Measurements from ENCODE around the gene FGF2.

FGF2 gene

DNA sequence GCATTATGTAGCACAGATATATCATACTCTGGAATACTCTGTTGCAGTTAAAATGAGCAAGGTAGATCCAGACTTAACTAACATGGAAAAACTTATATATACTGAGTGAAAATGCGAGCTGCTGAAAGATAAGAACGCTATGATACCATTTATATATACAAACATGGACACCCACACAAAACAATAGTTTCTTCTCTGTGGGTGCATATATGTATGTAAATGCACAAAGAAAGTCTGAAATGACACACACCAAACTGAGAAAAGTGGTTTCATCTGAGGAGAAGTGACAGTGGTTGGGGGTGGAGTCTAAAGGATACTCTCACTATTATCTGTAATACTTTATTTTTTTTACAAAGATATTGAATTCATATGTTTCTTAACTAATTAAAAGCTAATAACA, 12.2 kb upstream of the FGF2 start:
- H3K4me3 ChIP-seq (ENCODE audit: control insufficient read depth, low read depth, low read length): no peak overlapping the region
- DNase-seq (ENCODE audit: low read depth): no peak
- TF ChIP-seq, protein P1, sequence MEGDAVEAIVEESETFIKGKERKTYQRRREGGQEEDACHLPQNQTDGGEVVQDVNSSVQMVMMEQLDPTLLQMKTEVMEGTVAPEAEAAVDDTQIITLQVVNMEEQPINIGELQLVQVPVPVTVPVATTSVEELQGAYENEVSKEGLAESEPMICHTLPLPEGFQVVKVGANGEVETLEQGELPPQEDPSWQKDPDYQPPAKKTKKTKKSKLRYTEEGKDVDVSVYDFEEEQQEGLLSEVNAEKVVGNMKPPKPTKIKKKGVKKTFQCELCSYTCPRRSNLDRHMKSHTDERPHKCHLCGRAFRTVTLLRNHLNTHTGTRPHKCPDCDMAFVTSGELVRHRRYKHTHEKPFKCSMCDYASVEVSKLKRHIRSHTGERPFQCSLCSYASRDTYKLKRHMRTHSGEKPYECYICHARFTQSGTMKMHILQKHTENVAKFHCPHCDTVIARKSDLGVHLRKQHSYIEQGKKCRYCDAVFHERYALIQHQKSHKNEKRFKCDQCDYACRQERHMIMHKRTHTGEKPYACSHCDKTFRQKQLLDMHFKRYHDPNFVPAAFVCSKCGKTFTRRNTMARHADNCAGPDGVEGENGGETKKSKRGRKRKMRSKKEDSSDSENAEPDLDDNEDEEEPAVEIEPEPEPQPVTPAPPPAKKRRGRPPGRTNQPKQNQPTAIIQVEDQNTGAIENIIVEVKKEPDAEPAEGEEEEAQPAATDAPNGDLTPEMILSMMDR (IDR thresholded peaks at IDR 0.05; ENCODE audit: control insufficient read depth, insufficient read depth, low read depth, low read length, missing control alignments): no peak

DNA sequence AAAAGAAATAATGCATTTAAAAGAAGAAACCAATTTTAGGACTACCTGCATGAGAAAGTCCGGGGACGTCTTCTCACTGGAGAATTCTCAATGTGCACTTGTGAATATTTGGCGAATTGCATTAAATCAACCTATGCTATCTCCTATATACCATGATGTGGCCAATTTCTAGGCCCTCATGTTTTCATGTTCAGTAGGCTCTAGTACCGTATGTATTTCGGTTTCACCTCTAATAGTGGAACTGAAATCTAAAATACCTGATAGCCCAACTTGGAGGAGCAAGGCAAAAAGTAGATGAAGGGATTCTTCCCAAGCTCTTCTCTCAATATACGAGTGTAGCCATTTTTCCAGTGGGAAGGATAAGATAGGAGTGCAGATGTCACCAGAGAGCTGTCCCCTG, 11.4 kb upstream of the FGF2 start:
- no peak overlapping the region for H3K4me3 ChIP-seq (ENCODE audit: control insufficient read depth, low read depth, low read length)
- DNase-seq (ENCODE audit: low read depth): no peak
- TF ChIP-seq, protein P1 (IDR thresholded peaks at IDR 0.05; ENCODE audit: control insufficient read depth, insufficient read depth, low read depth, low read length, missing control alignments): no peak

DNA sequence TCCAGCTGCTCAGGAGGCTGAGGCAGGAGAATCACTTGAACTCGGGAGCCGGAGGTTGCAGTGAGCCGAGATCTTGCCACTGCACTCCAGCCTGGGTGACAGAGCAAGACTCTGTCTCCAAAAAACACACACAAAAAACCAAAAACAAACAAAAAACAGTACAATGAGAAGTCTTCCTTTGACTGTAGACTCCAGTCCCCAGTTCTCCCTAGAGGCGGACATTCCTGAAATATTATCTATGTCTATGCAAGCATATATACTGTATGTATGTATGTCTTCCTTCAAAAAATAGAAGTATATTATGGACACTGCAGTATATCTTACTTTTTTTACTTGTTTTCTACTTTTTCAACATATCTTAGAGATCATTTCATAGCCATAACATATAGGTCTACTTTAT, 10.2 kb upstream of the FGF2 start:
- H3K4me3 ChIP-seq (ENCODE audit: control insufficient read depth, low read depth, low read length): no peak overlapping the region
- TF ChIP-seq, protein P1 (IDR thresholded peaks at IDR 0.05; ENCODE audit: control insufficient read depth, insufficient read depth, low read depth, low read length, missing control alignments): no peak
- no peak for DNase-seq (ENCODE audit: low read depth)

DNA sequence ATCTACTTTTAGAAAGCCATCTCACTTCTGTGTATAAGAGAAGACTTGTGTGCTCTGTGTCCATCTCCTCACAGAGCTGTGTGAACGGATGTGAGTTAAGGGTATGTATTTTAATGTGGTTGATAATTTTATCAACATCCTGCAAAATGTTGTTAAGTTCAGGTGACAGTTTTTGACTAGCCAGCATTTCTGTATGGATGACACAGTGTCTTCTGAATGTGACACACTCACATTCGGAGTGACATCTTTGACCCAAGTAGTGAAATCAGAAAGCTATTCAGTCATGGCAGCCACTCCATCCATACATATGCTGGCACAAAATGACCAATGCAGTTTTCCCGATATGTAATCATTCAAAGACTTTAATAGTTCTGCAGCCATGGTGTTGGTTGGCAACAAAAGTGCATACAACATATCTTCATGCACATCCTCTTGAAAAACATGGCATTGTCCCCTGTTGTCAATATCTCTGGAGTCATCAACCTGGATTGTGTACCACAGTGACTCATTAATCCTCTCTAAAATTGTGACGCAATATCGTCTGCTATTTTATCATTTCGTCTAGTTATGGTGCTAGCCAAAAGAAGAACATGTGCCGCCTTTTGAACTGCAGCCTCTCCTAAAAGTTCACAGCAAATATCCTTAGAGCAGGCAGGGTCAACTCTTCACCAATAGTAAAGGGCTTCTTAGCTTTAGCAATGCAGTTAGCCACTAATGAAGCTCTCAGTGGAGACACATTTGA, 6.8 kb upstream of the FGF2 start:
- TF ChIP-seq, protein P1 (IDR thresholded peaks at IDR 0.05; ENCODE audit: control insufficient read depth, insufficient read depth, low read depth, low read length, missing control alignments): no peak
- no peak for DNase-seq (ENCODE audit: low read depth)
- no peak overlapping the region for H3K4me3 ChIP-seq (ENCODE audit: control insufficient read depth, low read depth, low read length)

DNA sequence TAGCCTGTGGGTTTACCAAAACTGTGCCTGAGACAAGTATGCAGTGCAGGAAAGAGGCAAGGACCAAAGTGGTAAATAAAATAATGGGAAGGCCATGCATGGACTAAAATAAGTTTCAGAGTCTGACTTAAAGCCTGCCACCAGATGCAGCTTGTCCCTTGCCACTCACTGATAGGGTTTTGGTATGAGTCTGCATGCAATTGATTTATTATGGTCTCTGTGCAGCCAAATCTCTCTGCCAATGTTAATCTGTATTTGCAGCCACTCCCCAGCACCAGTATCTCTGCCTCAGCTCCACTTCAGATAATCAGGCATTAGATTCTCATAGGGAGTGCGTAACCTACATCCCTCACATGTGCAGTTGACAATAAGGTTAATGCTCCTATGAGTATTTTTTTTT, 5.5 kb upstream of the FGF2 start:
- no peak for DNase-seq (ENCODE audit: low read depth)
- TF ChIP-seq, protein P1 (IDR thresholded peaks at IDR 0.05; ENCODE audit: control insufficient read depth, insufficient read depth, low read depth, low read length, missing control alignments): no peak
- no peak overlapping the region for H3K4me3 ChIP-seq (ENCODE audit: control insufficient read depth, low read depth, low read length)

DNA sequence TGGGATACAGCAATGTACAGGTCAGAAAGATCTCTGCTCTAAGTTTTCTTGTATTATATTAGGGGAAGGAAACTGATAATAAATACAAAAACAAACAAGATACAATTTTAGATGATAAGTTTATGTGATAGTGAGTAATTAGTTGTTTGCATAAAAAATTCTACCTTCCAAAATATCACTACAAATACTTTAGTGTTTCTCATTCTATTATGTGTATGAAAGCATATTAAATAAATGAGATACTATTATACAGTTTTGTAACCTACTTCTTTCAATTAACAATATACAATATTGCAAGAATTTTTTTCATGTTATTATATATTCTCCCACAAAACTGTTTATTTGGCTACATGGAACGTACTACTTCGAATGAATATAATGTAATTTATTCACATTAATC, 4.2 kb upstream of the FGF2 start:
- no peak for DNase-seq (ENCODE audit: low read depth)
- no peak overlapping the region for H3K4me3 ChIP-seq (ENCODE audit: control insufficient read depth, low read depth, low read length)
- TF ChIP-seq, protein P1 (IDR thresholded peaks at IDR 0.05; ENCODE audit: control insufficient read depth, insufficient read depth, low read depth, low read length, missing control alignments): no peak

Data from AG09309 (cell line).